Keratinocyte (primary cell): ENCODE measurements around the gene PDE11A. TPM values are rescaled to one million over a fixed set of nuclear protein-coding genes. Genes with fewer than 3 reads are reported as not detected.

ENCODE experiments used
- DNase-seq: peaks from one replicate; pipeline ENCODE4 v3.0.0-alpha.2; 2011; ENCODE audit warnings: low read depth, missing footprints, low spot score
- FAIRE-seq: peaks from 2 replicates; lab custom pipeline; 2011; peaks lifted over from hg19 to GRCh38; lab: Jason Lieb, UNC
- H2AFZ ChIP-seq: 2 replicates; pipeline ENCODE4 v1.6.0; 2012; ENCODE audit warnings: low read length, control low read depth, inconsistent platforms; ENCODE audit not compliant: control insufficient read depth
- H3K27ac ChIP-seq: 2 replicates; pipeline ENCODE4 v1.5.1; 2011; ENCODE audit warnings: low read length; ENCODE audit not compliant: control insufficient read depth, insufficient read depth
- H3K27me3 ChIP-seq: 3 replicates; pipeline ENCODE4 v1.6.0; 2011; ENCODE audit warnings: low read length; ENCODE audit not compliant: control insufficient read depth, insufficient read depth; ENCODE audit errors: extremely low read depth
- H3K36me3 ChIP-seq, 2 experiments: 2 replicates in 1 of 2; 3 replicates in 1 of 2; pipeline ENCODE4 v1.5.1; 2011; ENCODE audit warnings: low read length in 2 of 2, mild to moderate bottlenecking in 1 of 2; ENCODE audit not compliant: control insufficient read depth in 2 of 2, insufficient read depth in 2 of 2; ENCODE audit errors: extremely low read depth in 1 of 2
- H3K4me1 ChIP-seq: 3 replicates; pipeline ENCODE4 v1.5.1; 2011; ENCODE audit warnings: low read length; ENCODE audit not compliant: control insufficient read depth, insufficient read depth; ENCODE audit errors: extremely low read depth
- H3K4me2 ChIP-seq: 3 replicates; pipeline ENCODE4 v1.6.0; 2011; ENCODE audit warnings: low read depth, low read length; ENCODE audit not compliant: control insufficient read depth, insufficient read depth; ENCODE audit errors: extremely low read depth
- H3K4me3 ChIP-seq, 3 experiments: fragments of 200-600 bp in 1 of 3; sonication (generic) in 1 of 3; 2 replicates in 2 of 3; 3 replicates in 1 of 3; pipeline ENCODE4 v1.5.1; 2011 to 2016; ENCODE audit warnings: low read length in 3 of 3, mild to moderate bottlenecking in 3 of 3, control low read depth in 2 of 3, inconsistent platforms in 1 of 3, low read depth in 1 of 3, mixed read lengths in 1 of 3, mixed run types in 1 of 3, moderate library complexity in 1 of 3; ENCODE audit not compliant: control insufficient read depth in 2 of 3, insufficient read depth in 2 of 3; ENCODE audit errors: extremely low read depth in 1 of 3
- H3K79me2 ChIP-seq: 2 replicates; pipeline ENCODE4 v1.6.0; 2012; ENCODE audit warnings: low read length; ENCODE audit not compliant: control insufficient read depth, insufficient read depth
- H3K9ac ChIP-seq: 3 replicates; pipeline ENCODE4 v1.6.0; 2011; ENCODE audit warnings: low read length; ENCODE audit not compliant: control insufficient read depth, insufficient read depth; ENCODE audit errors: extremely low read depth
- H3K9me1 ChIP-seq: 3 replicates; pipeline ENCODE4 v1.6.0; 2011; ENCODE audit warnings: low read length; ENCODE audit not compliant: control insufficient read depth, insufficient read depth; ENCODE audit errors: extremely low read depth
- H3K9me3 ChIP-seq: 2 replicates; pipeline ENCODE4 v1.5.1; 2012; ENCODE audit warnings: low read depth, low read length; ENCODE audit not compliant: control insufficient read depth
- H4K20me1 ChIP-seq: 3 replicates; pipeline ENCODE4 v1.6.0; 2011; ENCODE audit warnings: low read length; ENCODE audit not compliant: control insufficient read depth, insufficient read depth; ENCODE audit errors: extremely low read depth
- CTCF ChIP-seq, 3 experiments: IDR thresholded peaks in 1 of 3; conservative IDR thresholded peaks in 1 of 3; optimal IDR thresholded peaks in 1 of 3; 2 replicates in 2 of 3; 3 replicates in 1 of 3; pipeline versions ENCODE3 to v1.5.1; 2011; ENCODE audit warnings: low read length in 3 of 3, mild to moderate bottlenecking in 3 of 3, moderate library complexity in 2 of 3, control low read depth in 1 of 3, inconsistent platforms in 1 of 3; ENCODE audit not compliant: insufficient read depth in 2 of 3; ENCODE audit errors: extremely low read depth in 1 of 3
- EZH2 ChIP-seq: IDR thresholded peaks from one replicate; pipeline ENCODE4 v1.6.1; 2012; ENCODE audit warnings: inconsistent platforms, mild to moderate bottlenecking, low read length, moderate library complexity
- dilution Hi-C: fragments of 300-500 bp; cut with MboI; formaldehyde crosslinking; loops from one replicate; pipeline ENCODE4 v1.7.0; 2020; ENCODE audit warnings: low sequenced_read_pairs; ENCODE audit not compliant: extremely low pct_ligation_motif_present
- polyA plus RNA-seq, 5 experiments: library from polyadenylated mRNA; depleted of rRNA in 3 of 5; stranded (reverse) in 3 of 5; stranded (forward) in 1 of 5; unstranded in 1 of 5; fragments of >200 nt; gene quantifications; 1 replicate in 1 of 5; 2 replicates in 3 of 5; 3 replicates in 1 of 5; pipeline versions ENCODE4 v1.2.1 to v1.2.3, GENCODE V29; 2011 to 2012; ENCODE audit warnings: missing spikeins in 2 of 5, low read depth in 1 of 5, low replicate concordance in 1 of 5

PDE11A gene
- polyA plus RNA-seq, 1 donor (not counting 4 experiments of a cell fraction or from before 2014, with no cell fraction given): 0.01 TPM

- H4K20me1 ChIP-seq: no peaks in the 10 kb centered on the region
- dilution Hi-C loops: no loop called here
- no peak overlapping the region for H2AFZ ChIP-seq
- DNase-seq: no peak
- H3K36me3 ChIP-seq: no peaks in the 10 kb centered on the region
- no peak overlapping the region for H3K27ac ChIP-seq
- no peak for TF ChIP-seq EZH2
- TF ChIP-seq CTCF (optimal IDR thresholded peaks at IDR 0.05 in 1 of 3, IDR thresholded peaks at IDR 0.05 in 1 of 3, conservative IDR thresholded peaks at IDR 0.05 in 1 of 3; ENCODE audit: extremely low read depth in 1 of 3, insufficient read depth in 2 of 3, low read length in 3 of 3): no peak
- no peaks in the 10 kb centered on the region for H3K27me3 ChIP-seq
- H3K9me3 ChIP-seq: no peaks in the 10 kb centered on the region
- no peak overlapping the region for H3K4me3 ChIP-seq
- H3K9ac ChIP-seq: no peak overlapping the region
- H3K4me2 ChIP-seq: no peak overlapping the region
- H3K9me1 ChIP-seq: no peaks in the 10 kb centered on the region
- no peaks in the 10 kb centered on the region for H3K4me1 ChIP-seq
- no peak for FAIRE-seq
- H3K79me2 ChIP-seq: no peaks in the 10 kb centered on the region
These were observed 366.9 kb downstream of the PDE11A start for GRCh38 chr2:177705511-177706173.

GRCh38 chr2:177703159-177703558 lies 369.4 kb downstream of the PDE11A start:
- Histone ChIP-seq H2AFZ (no peak overlapping the region), H3K36me3 (no peaks in the 10 kb centered on the region), H3K9me3 (no peaks in the 10 kb centered on the region), H3K4me1 (no peaks in the 10 kb centered on the region), H3K27me3 (no peaks in the 10 kb centered on the region), H3K27ac (no peak overlapping the region), H3K4me3 (no peak overlapping the region), H3K4me2 (no peak overlapping the region), H3K79me2 (no peaks in the 10 kb centered on the region), H3K9ac (no peak overlapping the region), H4K20me1 (no peaks in the 10 kb centered on the region), H3K9me1 (no peaks in the 10 kb centered on the region)
- TF ChIP-seq CTCF (optimal IDR thresholded peaks at IDR 0.05 in 1 of 3, IDR thresholded peaks at IDR 0.05 in 1 of 3, conservative IDR thresholded peaks at IDR 0.05 in 1 of 3; ENCODE audit: extremely low read depth in 1 of 3, insufficient read depth in 2 of 3, low read length in 3 of 3): no peak
- no peak for TF ChIP-seq EZH2
- FAIRE-seq: no peak
- no peak for DNase-seq
- dilution Hi-C loops: no loop called here
